Stimulated activated CD8-positive, alpha-beta memory T cell treated with anti-CD3 and anti-CD28 coated beads, Interleukin-2, amount 100 ng/mL, for 48 hours (primary cell): ENCODE results near the gene FAM234B.
A peak's percentile ranks its signal among the peaks of the same experiment; 100 is the strongest.

Experiments
- DNase-seq, 2 donors: peaks; one replicate each; pipeline ENCODE4 v3.0.0-alpha.2; 2020; ENCODE audit warnings: low read depth in 2 of 2

FAM234B gene

GRCh38 chr12:13044002-13044905, at the start of gene FAM234B:
TSS of gene FAM234B (plus strand) at chr12:13044381. CDS start at chr12:13044404, 23 bp downstream.
- DNase-seq: peak; percentile 69 to 70

- no peak for DNase-seq
Measured at GRCh38 chr12:12995088-12995487, 49.1 kb upstream of the FAM234B start.

GRCh38 chr12:12996209-12996608, 48.0 kb upstream of the FAM234B start:
- no peak for DNase-seq

- no peak for DNase-seq
Measured at GRCh38 chr12:12997156-12997555, 47.0 kb upstream of the FAM234B start.

GRCh38 chr12:12997734-12998133, 46.4 kb upstream of the FAM234B start:
- DNase-seq: no peak

GRCh38 chr12:12998248-12998647, 45.9 kb upstream of the FAM234B start:
- no peak for DNase-seq

- no peak for DNase-seq
Measured at GRCh38 chr12:12999271-12999958, 44.8 kb upstream of the FAM234B start.

- DNase-seq: peak; percentile 91 to 95
Measured at GRCh38 chr12:12999959-13000615, 44.1 kb upstream of the FAM234B start, which contains the start of gene HEBP1. TSS of gene HEBP1 (minus strand) at chr12:13000265. CDS start at chr12:13000114, 151 bp downstream.

GRCh38 chr12:13000616-13000924, 43.6 kb upstream of the FAM234B start:
- DNase-seq: no peak

- DNase-seq: peak; percentile 16 to 28
Measured at GRCh38 chr12:13000925-13001774, 43.0 kb upstream of the FAM234B start.

GRCh38 chr12:13001775-13002040, 42.5 kb upstream of the FAM234B start:
- DNase-seq: no peak

GRCh38 chr12:13002301-13003097, 41.7 kb upstream of the FAM234B start:
- DNase-seq: no peak

- no peak for DNase-seq
Measured at GRCh38 chr12:13004361-13004760, 39.8 kb upstream of the FAM234B start.

GRCh38 chr12:13004986-13005385, 39.2 kb upstream of the FAM234B start:
- no peak for DNase-seq

- no peak for DNase-seq
Measured at GRCh38 chr12:13005649-13006048, 38.5 kb upstream of the FAM234B start.

GRCh38 chr12:13007496-13008233, 36.5 kb upstream of the FAM234B start:
- no peak for DNase-seq

GRCh38 chr12:13008741-13009380, 35.3 kb upstream of the FAM234B start:
- DNase-seq: no peak

GRCh38 chr12:13011098-13011497, 33.1 kb upstream of the FAM234B start:
- DNase-seq: no peak

GRCh38 chr12:13022851-13023271, 21.3 kb upstream of the FAM234B start:
- DNase-seq: no peak
